Measurements from ENCODE around the gene TRPM8.

Gene TRPM8

GRCh38 chr2:233935426-233935825 is 18.3 kb downstream of the TRPM8 start:
- Histone ChIP-seq H3K4me2 (ENCODE audit: low read length) (no peak overlapping the region), H3K9me2 (ENCODE audit: low read depth, low read length) (no peaks in the 10 kb centered on the region), H3F3A (ENCODE audit: insufficient read depth, low read length) (no peaks in the 10 kb centered on the region), H3K9ac (ENCODE audit: low read length) (no peak overlapping the region), H3K27ac (ENCODE audit: low read depth, low read length, poor library complexity, severe bottlenecking) (no peak overlapping the region), H3K27me3 (ENCODE audit: insufficient read depth, low read length) (0 out of 2 replicates have a peak, but pooled peaks cover 5% of the 10 kb centered on the region), H3K4me1 (ENCODE audit: insufficient read depth, low read length, severe bottlenecking) (no peaks in the 10 kb centered on the region), H3K36me3 (ENCODE audit: insufficient read depth, low read length) (no peaks in the 10 kb centered on the region), H3K79me2 (ENCODE audit: insufficient read depth, low read length) (no peaks in the 10 kb centered on the region), H4K20me1 (ENCODE audit: insufficient read depth, low read length) (no peaks in the 10 kb centered on the region), H2AFZ (ENCODE audit: low read length) (no peak overlapping the region), H3K4me3 (ENCODE audit: low read depth, low read length, poor library complexity, severe bottlenecking) (no peak overlapping the region), H3K9me3 (ENCODE audit: low read length) (no peaks in the 10 kb centered on the region)
- TF ChIP-seq CTCF (IDR thresholded peaks at IDR 0.05; ENCODE audit: low read length), result no peak
- no peak for TF ChIP-seq EZH2 (IDR thresholded peaks at IDR 0.05; ENCODE audit: borderline replicate concordance, low read length)

- Histone ChIP-seq H3K27ac (ENCODE audit: low read depth, low read length, poor library complexity, severe bottlenecking) (no peak overlapping the region), H3K27me3 (ENCODE audit: insufficient read depth, low read length) (0 out of 2 replicates have a peak, but pooled peaks cover 5% of the 10 kb centered on the region), H2AFZ (ENCODE audit: low read length) (no peak overlapping the region), H3K9me2 (ENCODE audit: low read depth, low read length) (no peaks in the 10 kb centered on the region), H3K9me3 (ENCODE audit: low read length) (no peaks in the 10 kb centered on the region), H3K4me2 (ENCODE audit: low read length) (no peak overlapping the region), H3K4me3 (ENCODE audit: low read depth, low read length, poor library complexity, severe bottlenecking) (no peak overlapping the region), H3K79me2 (ENCODE audit: insufficient read depth, low read length) (no peaks in the 10 kb centered on the region), H3F3A (ENCODE audit: insufficient read depth, low read length) (no peaks in the 10 kb centered on the region), H3K4me1 (ENCODE audit: insufficient read depth, low read length, severe bottlenecking) (no peaks in the 10 kb centered on the region), H3K36me3 (ENCODE audit: insufficient read depth, low read length) (no peaks in the 10 kb centered on the region), H4K20me1 (ENCODE audit: insufficient read depth, low read length) (no peaks in the 10 kb centered on the region), H3K9ac (ENCODE audit: low read length) (no peak overlapping the region)
- TF ChIP-seq CTCF (IDR thresholded peaks at IDR 0.05; ENCODE audit: low read length) (no peak), EZH2 (IDR thresholded peaks at IDR 0.05; ENCODE audit: borderline replicate concordance, low read length) (no peak)
These were observed 18.9 kb downstream of the TRPM8 start for GRCh38 chr2:233936089-233936488.

GRCh38 chr2:233938676-233939370 is 21.6 kb downstream of the TRPM8 start:
- H3K79me2 ChIP-seq (ENCODE audit: insufficient read depth, low read length), result no peaks in the 10 kb centered on the region
- H3K4me2 ChIP-seq (ENCODE audit: low read length), result no peak overlapping the region
- H3K27ac ChIP-seq (ENCODE audit: low read depth, low read length, poor library complexity, severe bottlenecking), result no peak overlapping the region
- H2AFZ ChIP-seq (ENCODE audit: low read length), result no peak overlapping the region
- H3K4me1 ChIP-seq (ENCODE audit: insufficient read depth, low read length, severe bottlenecking), result no peaks in the 10 kb centered on the region
- no peaks in the 10 kb centered on the region for H3K36me3 ChIP-seq (ENCODE audit: insufficient read depth, low read length)
- no peak overlapping the region for H3K4me3 ChIP-seq (ENCODE audit: low read depth, low read length, poor library complexity, severe bottlenecking)
- H4K20me1 ChIP-seq (ENCODE audit: insufficient read depth, low read length), result no peaks in the 10 kb centered on the region
- H3K9me3 ChIP-seq (ENCODE audit: low read length), result no peaks in the 10 kb centered on the region
- no peaks in the 10 kb centered on the region for H3F3A ChIP-seq (ENCODE audit: insufficient read depth, low read length)
- 0 out of 2 replicates have a peak, but pooled peaks cover 5% of the 10 kb centered on the region for H3K27me3 ChIP-seq (ENCODE audit: insufficient read depth, low read length)
- no peaks in the 10 kb centered on the region for H3K9me2 ChIP-seq (ENCODE audit: low read depth, low read length)
- TF ChIP-seq EZH2 (IDR thresholded peaks at IDR 0.05; ENCODE audit: borderline replicate concordance, low read length) (no peak), CTCF (IDR thresholded peaks at IDR 0.05; ENCODE audit: low read length) (no peak)
- no peak overlapping the region for H3K9ac ChIP-seq (ENCODE audit: low read length)
